ENCODE measurements around the gene IZUMO1.

Gene IZUMO1

GRCh38 chr19:48750351-48750750 is 3.6 kb upstream of the IZUMO1 start:
- H3K36me3 ChIP-seq (ENCODE audit: control insufficient read depth, insufficient read depth, low read length), result no peaks in the 10 kb centered on the region
- H3K4me3 ChIP-seq (replicated peaks; ENCODE audit: low read depth, low read length), result no peak overlapping the region
- no peak for DNase-seq (ENCODE audit: extremely low read depth, insufficient read length)
- no peak for TF ChIP-seq CTCF (IDR thresholded peaks at IDR 0.05; ENCODE audit: insufficient read depth, low read length, poor library complexity, severe bottlenecking)
- H3K27me3 ChIP-seq (replicated peaks; ENCODE audit: control insufficient read depth, insufficient read depth, low read length), result no peaks in the 10 kb centered on the region; the same call in 1 of the 2 replicates

- no peaks in the 10 kb centered on the region for H3K36me3 ChIP-seq (ENCODE audit: control insufficient read depth, insufficient read depth, low read length)
- H3K27me3 ChIP-seq (replicated peaks; ENCODE audit: control insufficient read depth, insufficient read depth, low read length), result no peaks in the 10 kb centered on the region; the same call in 1 of the 2 replicates
- no peak for DNase-seq (ENCODE audit: extremely low read depth, insufficient read length)
- TF ChIP-seq CTCF (IDR thresholded peaks at IDR 0.05; ENCODE audit: insufficient read depth, low read length, poor library complexity, severe bottlenecking), result no peak
- H3K4me3 ChIP-seq (replicated peaks; ENCODE audit: low read depth, low read length), result no peak overlapping the region
These were observed 3.0 kb upstream of the IZUMO1 start for GRCh38 chr19:48749571-48750198.

GRCh38 chr19:48746110-48746509 is 599 bp downstream of the IZUMO1 start:
- Histone ChIP-seq H3K27me3 (replicated peaks; ENCODE audit: control insufficient read depth, insufficient read depth, low read length) (no peaks in the 10 kb centered on the region), H3K4me3 (replicated peaks; ENCODE audit: low read depth, low read length) (no peak overlapping the region), H3K36me3 (ENCODE audit: control insufficient read depth, insufficient read depth, low read length) (no peaks in the 10 kb centered on the region)
- DNase-seq (ENCODE audit: extremely low read depth, insufficient read length), result no peak
- TF ChIP-seq CTCF (IDR thresholded peaks at IDR 0.05; ENCODE audit: insufficient read depth, low read length, poor library complexity, severe bottlenecking), result no peak

GRCh38 chr19:48745208-48745995 is 1.3 kb downstream of the IZUMO1 start:
- no peaks in the 10 kb centered on the region for H3K36me3 ChIP-seq (ENCODE audit: control insufficient read depth, insufficient read depth, low read length)
- H3K4me3 ChIP-seq (replicated peaks; ENCODE audit: low read depth, low read length), result no peak overlapping the region
- no peak for DNase-seq (ENCODE audit: extremely low read depth, insufficient read length)
- TF ChIP-seq CTCF (IDR thresholded peaks at IDR 0.05; ENCODE audit: insufficient read depth, low read length, poor library complexity, severe bottlenecking), result no peak
- H3K27me3 ChIP-seq (replicated peaks; ENCODE audit: control insufficient read depth, insufficient read depth, low read length), result no peaks in the 10 kb centered on the region

GRCh38 chr19:48742096-48742495 is 4.6 kb downstream of the IZUMO1 start:
- Histone ChIP-seq H3K4me3 (replicated peaks; ENCODE audit: low read depth, low read length) (no peak overlapping the region), H3K36me3 (ENCODE audit: control insufficient read depth, insufficient read depth, low read length) (no peaks in the 10 kb centered on the region), H3K27me3 (replicated peaks; ENCODE audit: control insufficient read depth, insufficient read depth, low read length) (no peaks in the 10 kb centered on the region; the same call in 1 of the 2 replicates)
- no peak for TF ChIP-seq CTCF (IDR thresholded peaks at IDR 0.05; ENCODE audit: insufficient read depth, low read length, poor library complexity, severe bottlenecking)
- DNase-seq (ENCODE audit: extremely low read depth, insufficient read length), result no peak
